Measurements from ENCODE around the gene EFHC2.

GRCh38 chrX:44299177-44299576, 44.3 kb downstream of the EFHC2 start:
- TF ChIP-seq, protein P1, sequence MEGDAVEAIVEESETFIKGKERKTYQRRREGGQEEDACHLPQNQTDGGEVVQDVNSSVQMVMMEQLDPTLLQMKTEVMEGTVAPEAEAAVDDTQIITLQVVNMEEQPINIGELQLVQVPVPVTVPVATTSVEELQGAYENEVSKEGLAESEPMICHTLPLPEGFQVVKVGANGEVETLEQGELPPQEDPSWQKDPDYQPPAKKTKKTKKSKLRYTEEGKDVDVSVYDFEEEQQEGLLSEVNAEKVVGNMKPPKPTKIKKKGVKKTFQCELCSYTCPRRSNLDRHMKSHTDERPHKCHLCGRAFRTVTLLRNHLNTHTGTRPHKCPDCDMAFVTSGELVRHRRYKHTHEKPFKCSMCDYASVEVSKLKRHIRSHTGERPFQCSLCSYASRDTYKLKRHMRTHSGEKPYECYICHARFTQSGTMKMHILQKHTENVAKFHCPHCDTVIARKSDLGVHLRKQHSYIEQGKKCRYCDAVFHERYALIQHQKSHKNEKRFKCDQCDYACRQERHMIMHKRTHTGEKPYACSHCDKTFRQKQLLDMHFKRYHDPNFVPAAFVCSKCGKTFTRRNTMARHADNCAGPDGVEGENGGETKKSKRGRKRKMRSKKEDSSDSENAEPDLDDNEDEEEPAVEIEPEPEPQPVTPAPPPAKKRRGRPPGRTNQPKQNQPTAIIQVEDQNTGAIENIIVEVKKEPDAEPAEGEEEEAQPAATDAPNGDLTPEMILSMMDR (IDR thresholded peaks at IDR 0.05 in 2 of 3, conservative IDR thresholded peaks at IDR 0.05 in 1 of 3; ENCODE audit: control insufficient read depth in 2 of 3, extremely low read depth in 1 of 3, insufficient read depth in 1 of 3, low read depth in 3 of 3, low read length in 3 of 3), result no peak
- TF ChIP-seq, protein P2, sequence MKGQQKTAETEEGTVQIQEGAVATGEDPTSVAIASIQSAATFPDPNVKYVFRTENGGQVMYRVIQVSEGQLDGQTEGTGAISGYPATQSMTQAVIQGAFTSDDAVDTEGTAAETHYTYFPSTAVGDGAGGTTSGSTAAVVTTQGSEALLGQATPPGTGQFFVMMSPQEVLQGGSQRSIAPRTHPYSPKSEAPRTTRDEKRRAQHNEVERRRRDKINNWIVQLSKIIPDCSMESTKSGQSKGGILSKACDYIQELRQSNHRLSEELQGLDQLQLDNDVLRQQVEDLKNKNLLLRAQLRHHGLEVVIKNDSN (IDR thresholded peaks at IDR 0.05; ENCODE audit: borderline replicate concordance, extremely low read length, insufficient read depth, low read depth, low read length), result no peak

All from GM12878 (cell line).